ENCODE data around the gene CST5. TPM values are rescaled to one million over a fixed set of nuclear protein-coding genes. Genes with fewer than 3 reads are reported as not detected.
"Not testable (repeated sequence)": the region's sequence is repeated elsewhere in the genome, so short reads cannot be mapped to it uniquely, and the experiment has no call there.

Gene CST5
- total and polyA plus RNA-seq, 11 donors: not detected

DNA sequence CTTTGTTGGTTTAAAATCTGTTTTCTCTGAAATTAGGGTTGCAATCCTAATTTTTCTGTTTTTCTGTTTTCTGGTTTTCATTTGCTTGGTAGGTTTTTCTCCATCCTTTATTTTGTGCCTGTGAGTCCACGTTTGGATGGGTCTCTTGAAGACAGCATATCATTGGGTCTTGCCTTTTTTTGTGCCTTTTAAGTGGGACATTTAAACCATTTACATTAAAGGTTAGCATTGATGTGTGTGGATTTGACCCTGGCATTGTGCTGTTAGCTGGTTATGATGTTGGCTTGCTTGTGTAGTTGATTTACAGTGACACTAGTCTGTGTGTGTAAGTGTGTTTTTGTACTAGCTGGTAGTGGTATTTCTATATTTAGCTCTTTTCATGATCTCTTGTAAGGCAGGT, 28.0 kb upstream of the CST5 start:
- Histone ChIP-seq H3K36me3 (no peaks in the 10 kb centered on the region), H3K4me3 (no peak overlapping the region), H3K27me3 (peaks cover 0 to 18% (median 0%) of the 10 kb centered on the region in 9 donors), H3K4me1 (no peaks in the 10 kb centered on the region), H3K27ac (no peak overlapping the region), H3K9me3 (peaks cover 0 to 14% (median 5%) of the 10 kb centered on the region in 12 donors)
- ATAC-seq (no peak), DNase-seq (no peak)
- 33 to 45% (median 39%) methylated on average over 1 of the region's 1 CpG for WGBS, 4 donors
- intact Hi-C loops (cut with DNase I): no loop called here
- TF ChIP-seq, protein P1, sequence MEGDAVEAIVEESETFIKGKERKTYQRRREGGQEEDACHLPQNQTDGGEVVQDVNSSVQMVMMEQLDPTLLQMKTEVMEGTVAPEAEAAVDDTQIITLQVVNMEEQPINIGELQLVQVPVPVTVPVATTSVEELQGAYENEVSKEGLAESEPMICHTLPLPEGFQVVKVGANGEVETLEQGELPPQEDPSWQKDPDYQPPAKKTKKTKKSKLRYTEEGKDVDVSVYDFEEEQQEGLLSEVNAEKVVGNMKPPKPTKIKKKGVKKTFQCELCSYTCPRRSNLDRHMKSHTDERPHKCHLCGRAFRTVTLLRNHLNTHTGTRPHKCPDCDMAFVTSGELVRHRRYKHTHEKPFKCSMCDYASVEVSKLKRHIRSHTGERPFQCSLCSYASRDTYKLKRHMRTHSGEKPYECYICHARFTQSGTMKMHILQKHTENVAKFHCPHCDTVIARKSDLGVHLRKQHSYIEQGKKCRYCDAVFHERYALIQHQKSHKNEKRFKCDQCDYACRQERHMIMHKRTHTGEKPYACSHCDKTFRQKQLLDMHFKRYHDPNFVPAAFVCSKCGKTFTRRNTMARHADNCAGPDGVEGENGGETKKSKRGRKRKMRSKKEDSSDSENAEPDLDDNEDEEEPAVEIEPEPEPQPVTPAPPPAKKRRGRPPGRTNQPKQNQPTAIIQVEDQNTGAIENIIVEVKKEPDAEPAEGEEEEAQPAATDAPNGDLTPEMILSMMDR (IDR thresholded peaks at IDR 0.05): no peak
- TF ChIP-seq POLR2A (IDR thresholded peaks at IDR 0.05): no peak

DNA sequence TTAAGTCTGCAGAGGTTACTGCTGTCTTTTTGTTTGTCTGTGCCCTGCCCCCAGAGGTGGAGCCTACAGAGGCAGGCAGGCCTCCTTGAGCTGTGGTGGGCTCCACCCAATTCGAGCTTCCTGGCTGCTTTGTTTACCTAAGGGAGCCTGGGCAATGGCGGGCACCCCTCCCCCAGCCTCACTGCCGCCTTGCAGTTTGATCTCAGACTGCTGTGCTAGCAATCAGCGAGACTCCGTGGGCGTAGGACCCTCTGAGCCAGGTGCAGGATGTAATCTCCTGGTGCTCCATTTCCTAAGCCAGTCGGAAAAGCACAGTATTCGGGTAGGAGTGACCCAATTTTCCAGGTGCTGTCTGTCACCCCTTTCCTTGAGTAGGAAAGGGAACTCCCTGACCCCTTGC, 22.8 kb upstream of the CST5 start:
- H3K27me3 ChIP-seq; intact Hi-C loops (cut with DNase I); H3K36me3 ChIP-seq; DNase-seq; H3K4me1 ChIP-seq; ATAC-seq; H3K27ac ChIP-seq; H3K4me3 ChIP-seq: not testable (repeated sequence)
- 41 to 67% (median 45%) methylated on average over 6 to 8 of the region's 8 CpGs for WGBS, 4 donors
- H3K9me3 ChIP-seq: peaks cover 0 to 13% (median 2%) of the 10 kb centered on the region in 12 donors

DNA sequence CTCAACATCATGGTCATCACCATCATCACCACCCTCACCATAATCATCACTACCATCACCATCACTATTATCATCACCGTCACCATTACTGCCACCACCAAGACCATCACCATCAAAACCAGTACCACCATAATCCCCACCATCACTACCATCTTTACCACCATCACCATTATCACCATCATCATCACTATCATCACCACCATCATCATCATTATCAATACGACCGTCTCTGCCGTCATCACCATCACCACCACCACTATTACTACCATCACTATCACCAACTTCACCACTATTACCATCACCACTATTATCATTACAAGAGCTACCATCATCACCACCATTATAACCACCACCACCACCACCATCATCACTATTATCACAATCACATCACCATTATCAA, 11.3 kb upstream of the CST5 start:
- not testable (repeated sequence) for DNase-seq, H3K9me3 ChIP-seq, H3K4me3 ChIP-seq, ATAC-seq, H3K27ac ChIP-seq, H3K36me3 ChIP-seq, H3K4me1 ChIP-seq
- WGBS, 4 donors: 60 to 95% (median 78%) methylated on average over 4 of the region's 4 CpGs
- H3K27me3 ChIP-seq: peaks cover 0 to 14% (median 0%) of the 10 kb centered on the region in 9 donors
- intact Hi-C loops (cut with DNase I): loop anchor here in 1 of 10 donors (5.0 kb wide), 1 partner anchor 1026 kb away; no protein-coding TSS in a partner anchor

DNA sequence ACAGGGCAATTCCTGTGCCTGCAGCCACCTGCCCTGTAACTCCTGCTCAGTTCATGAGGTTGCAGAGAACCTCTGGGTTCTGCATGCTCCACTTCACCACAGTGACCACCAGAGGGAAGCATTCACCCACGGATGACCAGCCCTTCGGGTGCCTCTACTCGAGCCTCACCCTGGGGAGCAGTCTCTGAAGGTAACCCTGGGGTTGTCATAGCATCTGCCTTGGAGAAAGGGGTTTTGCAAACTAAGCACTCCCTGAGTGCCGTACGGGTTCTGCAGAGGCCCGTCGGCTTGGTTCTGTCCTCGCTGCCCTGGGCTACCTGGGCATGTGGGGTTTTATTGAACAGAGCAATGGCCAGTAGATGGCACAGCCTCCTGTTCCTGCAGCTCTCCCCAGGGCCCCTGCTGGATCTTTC, 10.2 kb upstream of the CST5 start:
- ATAC-seq (peak; percentile 80 to 90 (median 90)), DNase-seq (peak in 1 of 5 donors; percentile 39)
- Histone ChIP-seq H3K9me3 (no peaks in the 10 kb centered on the region), H3K27ac (no peak overlapping the region), H3K36me3 (no peaks in the 10 kb centered on the region), H3K4me3 (no peak overlapping the region), H3K4me1 (no peaks in the 10 kb centered on the region), H3K27me3 (peaks cover 0 to 14% (median 0%) of the 10 kb centered on the region in 9 donors)
- WGBS, 4 donors: 33 to 50% (median 39%) methylated on average over 7 to 8 of the region's 8 CpGs
- intact Hi-C loops (cut with DNase I): loop anchor here in 3 of 10 donors (5.0 kb wide), 2 partner anchors 108 to 1028 kb away; no protein-coding TSS in a partner anchor
- TF ChIP-seq, protein P1 (IDR thresholded peaks at IDR 0.05): peak; percentile 49 to 77 (median 68)
- TF ChIP-seq POLR2A (IDR thresholded peaks at IDR 0.05): no peak

DNA sequence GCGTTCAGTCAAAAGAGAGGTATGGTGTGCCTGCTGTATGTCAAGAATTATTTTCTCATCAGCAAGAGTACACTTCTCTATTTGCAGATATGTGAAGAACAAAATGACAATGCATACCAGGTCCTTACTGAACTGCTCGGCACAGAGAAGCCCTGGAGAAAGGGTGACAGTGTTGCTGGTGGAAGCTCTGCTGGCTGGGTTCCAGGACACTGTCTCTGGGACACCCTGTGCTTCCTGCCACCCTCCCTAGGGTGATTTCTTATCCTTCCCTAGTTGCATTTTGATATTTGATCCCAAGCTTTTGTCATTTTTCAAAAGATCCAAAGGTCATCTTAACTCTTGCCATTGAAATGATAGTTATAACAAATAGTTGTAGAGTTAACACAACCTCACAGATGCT, 8.3 kb upstream of the CST5 start:
- 48 to 69% (median 60%) methylated on average over 2 of the region's 2 CpGs for WGBS, 4 donors
- Histone ChIP-seq H3K36me3 (no peaks in the 10 kb centered on the region), H3K9me3 (no peaks in the 10 kb centered on the region), H3K4me1 (no peaks in the 10 kb centered on the region), H3K27ac (no peak overlapping the region), H3K4me3 (no peak overlapping the region), H3K27me3 (peaks cover 0 to 14% (median 0%) of the 10 kb centered on the region in 9 donors)
- DNase-seq: no peak
- TF ChIP-seq, protein P1 (IDR thresholded peaks at IDR 0.05): no peak
- no peak for TF ChIP-seq POLR2A (IDR thresholded peaks at IDR 0.05)
- intact Hi-C loops (cut with DNase I): loop anchor here in 3 of 10 donors (5.0 kb wide), 2 partner anchors 109 to 1029 kb away; no protein-coding TSS in a partner anchor
- no peak for ATAC-seq

Data from heart left ventricle (tissue), 16 donors.